KOPT-K1 (cell line): ENCODE measurements around the gene GATA5.

Experiments used
- H3K27ac ChIP-seq: fragments of 200-600 bp; sonication (generic); 2 replicates; pipeline ENCODE4 v1.5.1; 2016; ENCODE audit warnings: antibody characterized with exemption, mild to moderate bottlenecking, low read depth, low read length; ENCODE audit not compliant: poor library complexity, severe bottlenecking
- H3K36me3 ChIP-seq: fragments of 200-600 bp; sonication (generic); 2 replicates; pipeline ENCODE4 v1.5.1; 2017; ENCODE audit warnings: antibody characterized with exemption, mild to moderate bottlenecking, low read length, moderate library complexity; ENCODE audit not compliant: insufficient read depth
- H3K9me3 ChIP-seq: fragments of 200-600 bp; sonication (generic); 2 replicates; pipeline ENCODE4 v1.5.1; 2017; ENCODE audit warnings: antibody characterized with exemption, low read length, mild to moderate bottlenecking; ENCODE audit not compliant: insufficient read depth, poor library complexity, severe bottlenecking

GATA5 gene

GRCh38 chr20:62418709-62419487, 56.9 kb downstream of the GATA5 start:
- H3K36me3 ChIP-seq: no peaks in the 10 kb centered on the region
- H3K27ac ChIP-seq: no peak overlapping the region
- H3K9me3 ChIP-seq: no peaks in the 10 kb centered on the region

GRCh38 chr20:62417981-62418708, 57.6 kb downstream of the GATA5 start:
- Histone ChIP-seq H3K36me3 (no peaks in the 10 kb centered on the region), H3K9me3 (no peaks in the 10 kb centered on the region), H3K27ac (no peak overlapping the region)

- no peaks in the 10 kb centered on the region for H3K36me3 ChIP-seq
- no peaks in the 10 kb centered on the region for H3K9me3 ChIP-seq
- H3K27ac ChIP-seq: no peak overlapping the region
Measured at GRCh38 chr20:62416651-62417637, 58.9 kb downstream of the GATA5 start.

GRCh38 chr20:62415354-62416111, 60.3 kb downstream of the GATA5 start:
- no peak overlapping the region for H3K27ac ChIP-seq
- H3K36me3 ChIP-seq: no peaks in the 10 kb centered on the region

GRCh38 chr20:62413896-62414481, 61.8 kb downstream of the GATA5 start:
- no peaks in the 10 kb centered on the region for H3K36me3 ChIP-seq
- H3K27ac ChIP-seq: no peak overlapping the region
- no peaks in the 10 kb centered on the region for H3K9me3 ChIP-seq

More at GRCh38 chr20:62415354-62416111, 60.3 kb downstream of the GATA5 start:
- no peaks in the 10 kb centered on the region for H3K9me3 ChIP-seq
